K562 (cell line): ENCODE measurements around the gene TKT. TPM values are rescaled to one million over a fixed set of nuclear protein-coding genes. Genes with fewer than 3 reads are reported as not detected.

Source experiments
- ATAC-seq: fragments of 200-7000 bp; cut with Tn5 transposase; 3 replicates; pipeline ENCODE4 v1.9.1; 2020; ENCODE audit warnings: moderate library complexity
- BruUV-seq: library from RNA; stranded (reverse); fragments of 400-500 nt; replicated peaks from 2 replicates; lab custom pipeline; 2021; lab: Mats Ljungman, UMichigan
- CTCF ChIA-PET: fragments of 300-600 bp; formaldehyde crosslinking; extraction: SDS; loops from one replicate; lab custom pipeline; 2021; ENCODE audit warnings: low intra/inter-chr PET ratio; lab: Yijun Ruan, JAX
- POLR2A ChIA-PET: fragments of 300-600, 350-650 bp; sonication (Branson Sonifier 250); formaldehyde crosslinking; extraction: SDS; loops from one replicate; lab custom pipeline; 2021; ENCODE audit warnings: antibody characterized with exemption, inconsistent platforms; lab: Yijun Ruan, JAX
- DNase-seq, 4 experiments: peaks; one replicate each; pipeline versions ENCODE4 v3.0.0 to v3.0.0-alpha.2; 2011 to 2018; ENCODE audit warnings: low spot score in 3 of 4, mixed read lengths in 3 of 4; ENCODE audit errors: extremely low read depth in 1 of 4
- FAIRE-seq: peaks from 2 replicates; lab custom pipeline; 2011; peaks lifted over from hg19 to GRCh38; lab: Jason Lieb, UNC
- H2AFZ ChIP-seq: 2 replicates; pipeline ENCODE4 v1.6.0; 2011; ENCODE audit warnings: low read depth, low read length, control low read depth, inconsistent platforms
- H3K27ac ChIP-seq: fragments of 200-600 bp; 3 replicates; pipeline ENCODE4 v1.8.0; 2011; ENCODE audit warnings: low read depth, mild to moderate bottlenecking, control low read depth, inconsistent platforms, low read length, moderate library complexity, mixed read lengths; ENCODE audit errors: extremely low read depth
- H3K27me3 ChIP-seq, 2 experiments: fragments of 300-600 bp in 1 of 2; 2 replicates in 1 of 2; 3 replicates in 1 of 2; pipeline versions ENCODE4 v1.6.0 to v1.8.0; 2011; ENCODE audit warnings: inconsistent platforms in 2 of 2, low read length in 2 of 2, mild to moderate bottlenecking in 1 of 2, mixed read lengths in 1 of 2, moderate library complexity in 1 of 2; ENCODE audit not compliant: control insufficient read depth in 2 of 2, insufficient read depth in 2 of 2
- H3K36me3 ChIP-seq: fragments of 300-600 bp; 3 replicates; pipeline ENCODE4 v1.8.0; 2011; ENCODE audit warnings: mild to moderate bottlenecking, low read length, inconsistent platforms; ENCODE audit not compliant: control insufficient read depth, insufficient read depth
- H3K4me1 ChIP-seq, 2 experiments: fragments of 200-600 bp in 1 of 2; replicated peaks in 1 of 2; 2 replicates in 1 of 2; 3 replicates in 1 of 2; pipeline versions ENCODE4 v1.5.1 to v1.8.0; 2011; ENCODE audit warnings: inconsistent platforms in 2 of 2, low read length in 2 of 2, mild to moderate bottlenecking in 1 of 2, mixed read lengths in 1 of 2, moderate library complexity in 1 of 2; ENCODE audit not compliant: control insufficient read depth in 2 of 2, insufficient read depth in 2 of 2
- H3K4me2 ChIP-seq: 2 replicates; pipeline ENCODE4 v1.6.1; 2011; ENCODE audit warnings: low read length, control low read depth, inconsistent platforms, mixed read lengths; ENCODE audit not compliant: insufficient read depth
- H3K4me3 ChIP-seq: fragments of 200-600 bp; sonication (generic), shearing (Covaris generic); 2 replicates; pipeline ENCODE4 v1.5.1; 2016; ENCODE audit warnings: control low read depth, inconsistent platforms
- H3K79me2 ChIP-seq: fragments of 200-600 bp; 3 replicates; pipeline ENCODE4 v1.8.0; 2011; ENCODE audit warnings: low read length, inconsistent platforms; ENCODE audit not compliant: control insufficient read depth, insufficient read depth
- H3K9ac ChIP-seq, 2 experiments: 2 replicates each; pipeline versions ENCODE4 v1.6.0 to v1.6.1; 2011; ENCODE audit warnings: low read depth in 2 of 2, low read length in 2 of 2, control low read depth in 1 of 2, inconsistent platforms in 1 of 2, mild to moderate bottlenecking in 1 of 2, mixed read lengths in 1 of 2; ENCODE audit not compliant: insufficient read depth in 1 of 2
- H3K9me1 ChIP-seq: one replicate; pipeline ENCODE4 v1.6.0; 2011; ENCODE audit warnings: inconsistent platforms, mild to moderate bottlenecking, low read length, moderate library complexity; ENCODE audit not compliant: control insufficient read depth, insufficient read depth
- H3K9me3 ChIP-seq: replicated peaks from 2 replicates; pipeline ENCODE4 v1.5.1; 2011; ENCODE audit warnings: low read depth, low read length, inconsistent platforms; ENCODE audit not compliant: control insufficient read depth, insufficient read depth
- H4K20me1 ChIP-seq: replicated peaks from 2 replicates; pipeline ENCODE4 v1.6.1; 2011; ENCODE audit warnings: low read length, inconsistent platforms, mixed read lengths; ENCODE audit not compliant: control insufficient read depth, insufficient read depth
- EWSR1 ChIP-seq: fragments of 450-650 bp; IDR thresholded peaks from 2 replicates; pipeline ENCODE4 v1.6.1; 2018; ENCODE audit warnings: borderline replicate concordance, mild to moderate bottlenecking, low read depth, moderate library complexity; ENCODE audit not compliant: partially characterized antibody
- PHF20 ChIP-seq: fragments of 450-650 bp; IDR thresholded peaks from 2 replicates; pipeline ENCODE4 v1.6.1; 2018; ENCODE audit not compliant: partially characterized antibody
- RBM17 ChIP-seq: fragments of 200-400 bp; formaldehyde crosslinking; IDR thresholded peaks from 2 replicates; pipeline ENCODE4 v1.6.1; 2017; ENCODE audit warnings: low read depth, mild to moderate bottlenecking, low read length, borderline replicate concordance
- VEZF1 ChIP-seq: fragments of 200-800 bp; sonication (Bioruptor generic); IDR thresholded peaks from 2 replicates; pipeline ENCODE4 v1.6.1; 2017; ENCODE audit warnings: missing genetic modification characterization, missing compliant biosample characterization
- WGBS: fragments of 100-300 bp; shearing (Covaris generic); methylation state at CpG from one replicate; pipeline ENCODE4 v1.1.6; 2016; ENCODE audit warnings: low coverage, mixed read lengths; ENCODE audit not compliant: insufficient coverage; ENCODE audit errors: missing lambda C conversion rate; 5-methylcytosine and 5-hydroxymethylcytosine counted together
- in situ Hi-C: fragments of 300-500 bp; cut with MboI; formaldehyde crosslinking; loops from 4 replicates; pipeline ENCODE4 v1.15.0; 2018; ENCODE audit warnings: inconsistent platforms, mixed read lengths
- intact Hi-C: fragments of 100-400 bp; cut with micrococcal nuclease; formaldehyde crosslinking; loops from 2 replicates; pipeline ENCODE4 v1.14.2; 2022
- polyA plus RNA-seq, 8 experiments: library from polyadenylated mRNA; depleted of rRNA in 4 of 8; stranded (reverse) in 5 of 8; unstranded in 3 of 8; fragments of >200 nt; fragmentation: Nextera tagmentation in 2 of 8; fragmentation: Illumina TruSeq in 1 of 8; extraction: Ambion mirVana in 2 of 8; extraction: Trizol in 1 of 8; gene quantifications; 2 replicates each; pipeline versions ENCODE4 v1.2.1 to v1.2.3, GENCODE V29; 2011 to 2014; ENCODE audit warnings: inconsistent platforms in 1 of 8, missing spikeins in 1 of 8
- total RNA-seq, 7 experiments: library from RNA; depleted of rRNA in 6 of 7; stranded (reverse); fragments of >200 nt in 6 of 7; fragmentation: Illumina TruSeq in 2 of 7; extraction: Trizol in 2 of 7; gene quantifications; 2 replicates each; pipeline versions ENCODE4 v1.2.1 to v1.2.3, GENCODE V29; 2011 to 2021; ENCODE audit warnings: low replicate concordance in 1 of 7
- TF ChIP-seq, protein P1 (sequence below): sonication (generic); formaldehyde crosslinking; IDR thresholded peaks from 2 replicates; pipeline ENCODE4 v1.4.0; 2020; ENCODE audit warnings: mild to moderate bottlenecking, missing genetic modification reagents
- TF ChIP-seq, protein P2 (sequence below): sonication (generic); formaldehyde crosslinking; IDR thresholded peaks from 2 replicates; pipeline ENCODE4 v1.5.0; 2020; ENCODE audit warnings: missing genetic modification reagents

The TKT gene
- total and polyA plus RNA-seq, 9 of the 15 experiments (the other 6 are each of a cell fraction or from before 2014, with no cell fraction given): 58.1 to 401 (median 187) TPM

DNA sequence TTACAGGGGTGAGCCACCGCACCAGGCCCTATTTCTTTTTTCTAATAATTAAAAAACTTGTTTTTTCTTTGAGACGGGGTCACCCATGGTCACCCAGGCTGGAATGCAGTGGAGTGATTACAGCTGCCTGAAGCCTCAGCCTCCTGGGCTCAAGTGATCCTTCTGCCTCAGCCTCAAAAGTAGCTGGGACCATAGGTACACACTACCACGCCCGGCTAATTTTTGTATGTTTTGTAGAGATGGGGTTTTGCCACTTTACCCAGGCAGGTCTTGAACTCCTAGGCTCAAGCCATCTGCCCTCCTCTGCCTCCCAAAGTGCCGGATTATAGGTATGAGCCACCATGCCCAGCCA, 858 bp upstream of the TKT start:
- Histone ChIP-seq H3K4me3 (no peak overlapping the region), H3K79me2 (peaks cover 44% of the 10 kb centered on the region), H3K4me2 (no peak overlapping the region), H3K9me1 (peaks cover 2% of the 10 kb centered on the region), H3K9ac (no peak overlapping the region), H2AFZ (no peak overlapping the region), H3K27me3 (no peaks in the 10 kb centered on the region), H3K36me3 (peaks cover 20% of the 10 kb centered on the region), H3K27ac (no peak overlapping the region), H4K20me1 (peaks cover 19% of the 10 kb centered on the region), H3K9me3 (no peaks in the 10 kb centered on the region), H3K4me1 (peaks cover 28 to 43% of the 10 kb centered on the region in 2 experiments; a peak in 4 of 5 replicates)
- no peak for DNase-seq
- ChIA-PET CTCF (no interaction called here), POLR2A (interaction anchor here (0.8 kb wide), 1 partner anchor 149 kb away, joined by 3 read pairs; no protein-coding TSS in a partner anchor)
- TF ChIP-seq EWSR1: no peak
- no peak for TF ChIP-seq PHF20
- TF ChIP-seq, protein P1, sequence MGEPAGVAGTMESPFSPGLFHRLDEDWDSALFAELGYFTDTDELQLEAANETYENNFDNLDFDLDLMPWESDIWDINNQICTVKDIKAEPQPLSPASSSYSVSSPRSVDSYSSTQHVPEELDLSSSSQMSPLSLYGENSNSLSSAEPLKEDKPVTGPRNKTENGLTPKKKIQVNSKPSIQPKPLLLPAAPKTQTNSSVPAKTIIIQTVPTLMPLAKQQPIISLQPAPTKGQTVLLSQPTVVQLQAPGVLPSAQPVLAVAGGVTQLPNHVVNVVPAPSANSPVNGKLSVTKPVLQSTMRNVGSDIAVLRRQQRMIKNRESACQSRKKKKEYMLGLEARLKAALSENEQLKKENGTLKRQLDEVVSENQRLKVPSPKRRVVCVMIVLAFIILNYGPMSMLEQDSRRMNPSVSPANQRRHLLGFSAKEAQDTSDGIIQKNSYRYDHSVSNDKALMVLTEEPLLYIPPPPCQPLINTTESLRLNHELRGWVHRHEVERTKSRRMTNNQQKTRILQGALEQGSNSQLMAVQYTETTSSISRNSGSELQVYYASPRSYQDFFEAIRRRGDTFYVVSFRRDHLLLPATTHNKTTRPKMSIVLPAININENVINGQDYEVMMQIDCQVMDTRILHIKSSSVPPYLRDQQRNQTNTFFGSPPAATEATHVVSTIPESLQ (CRISPR knock-in tag): no peak
- no peak for TF ChIP-seq RBM17
- no peak for TF ChIP-seq VEZF1 (CRISPR knock-in tag)
- TF ChIP-seq, protein P2, sequence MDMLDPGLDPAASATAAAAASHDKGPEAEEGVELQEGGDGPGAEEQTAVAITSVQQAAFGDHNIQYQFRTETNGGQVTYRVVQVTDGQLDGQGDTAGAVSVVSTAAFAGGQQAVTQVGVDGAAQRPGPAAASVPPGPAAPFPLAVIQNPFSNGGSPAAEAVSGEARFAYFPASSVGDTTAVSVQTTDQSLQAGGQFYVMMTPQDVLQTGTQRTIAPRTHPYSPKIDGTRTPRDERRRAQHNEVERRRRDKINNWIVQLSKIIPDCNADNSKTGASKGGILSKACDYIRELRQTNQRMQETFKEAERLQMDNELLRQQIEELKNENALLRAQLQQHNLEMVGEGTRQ (CRISPR knock-in tag): no peak
- in situ Hi-C loops (no loop called here), intact Hi-C loops (no loop called here)
- WGBS: 87% methylated on average over 4 of the region's 5 CpGs
- no TSS peak for BruUV-seq
- FAIRE-seq: no peak
- ATAC-seq: no peak
